GM21619 (cell line): ENCODE measurements around the gene BEST1.
"Not testable (repeated sequence)": the region's sequence is repeated elsewhere in the genome, so short reads cannot be mapped to it uniquely, and the experiment has no call there.

Experiments used
- ATAC-seq: cut with Tn5 transposase; IDR thresholded peaks from one replicate; pipeline ENCODE4 v1.9.1; 2021; ENCODE audit not compliant: unreplicated experiment

BEST1 gene

GRCh38 chr11:61947486-61948210, 2.5 kb upstream of the BEST1 start:
- ATAC-seq = peak; percentile 54

GRCh38 chr11:61948505-61948904, 1.6 kb upstream of the BEST1 start:
- ATAC-seq = no peak

GRCh38 chr11:61949169-61950034, 749 bp upstream of the BEST1 start:
- no peak for ATAC-seq

- no peak for ATAC-seq
Observed at GRCh38 chr11:61951484-61952135, 1.5 kb downstream of the BEST1 start.

- ATAC-seq = no peak
Observed at GRCh38 chr11:61952882-61953281, 2.7 kb downstream of the BEST1 start.

GRCh38 chr11:61953632-61954031, 3.5 kb downstream of the BEST1 start:
- ATAC-seq = not testable (repeated sequence)

GRCh38 chr11:61954106-61954850, 4.1 kb downstream of the BEST1 start:
- no peak for ATAC-seq

GRCh38 chr11:61954851-61955421, 4.8 kb downstream of the BEST1 start:
- no peak for ATAC-seq

- no peak for ATAC-seq
Observed at GRCh38 chr11:61955422-61956135, 5.4 kb downstream of the BEST1 start.

- ATAC-seq = no peak
Observed at GRCh38 chr11:61956191-61957020, 6.3 kb downstream of the BEST1 start.

- ATAC-seq = no peak
Observed at GRCh38 chr11:61957021-61957770, 7.0 kb downstream of the BEST1 start.

- ATAC-seq = no peak
Observed at GRCh38 chr11:61958590-61958989, 8.4 kb downstream of the BEST1 start.

- no peak for ATAC-seq
Observed at GRCh38 chr11:61959114-61959513, 9.0 kb downstream of the BEST1 start.

- no peak for ATAC-seq
Observed at GRCh38 chr11:61959678-61960077, 9.5 kb downstream of the BEST1 start.

GRCh38 chr11:61960532-61960931, 10.4 kb downstream of the BEST1 start:
- no peak for ATAC-seq

- no peak for ATAC-seq
Observed at GRCh38 chr11:61961570-61962212, 11.5 kb downstream of the BEST1 start.

GRCh38 chr11:61962213-61963015, 12.3 kb downstream of the BEST1 start:
- no peak for ATAC-seq
